GM18511 (cell line): Measurements from ENCODE around the gene PM20D1.
"Not testable (repeated sequence)": the region's sequence is repeated elsewhere in the genome, so short reads cannot be mapped to it uniquely, and the experiment has no call there.

Experiments used
- ATAC-seq: cut with Tn5 transposase; IDR thresholded peaks from one replicate; pipeline ENCODE4 v1.9.1; 2021; ENCODE audit warnings: mild to moderate bottlenecking, moderate library complexity; ENCODE audit not compliant: unreplicated experiment

Gene PM20D1

GRCh38 chr1:205842229-205842628 is 7.7 kb downstream of the PM20D1 start:
- ATAC-seq: no peak

- ATAC-seq: no peak
These were observed 9.6 kb downstream of the PM20D1 start for GRCh38 chr1:205840146-205840923.

- ATAC-seq: no peak
These were observed 12.5 kb downstream of the PM20D1 start for GRCh38 chr1:205837382-205837970.

GRCh38 chr1:205834751-205835150 is 15.2 kb downstream of the PM20D1 start:
- ATAC-seq: no peak

- no peak for ATAC-seq
These were observed 17.6 kb downstream of the PM20D1 start for GRCh38 chr1:205832326-205832751.

GRCh38 chr1:205827623-205828022 is 22.3 kb downstream of the PM20D1 start:
- ATAC-seq: no peak

- ATAC-seq: no peak
These were observed 22.9 kb downstream of the PM20D1 start for GRCh38 chr1:205826995-205827394.

- no peak for ATAC-seq
These were observed 23.7 kb downstream of the PM20D1 start for GRCh38 chr1:205826016-205826806.

GRCh38 chr1:205824180-205824579 is 25.8 kb downstream of the PM20D1 start:
- ATAC-seq: no peak

- not testable (repeated sequence) for ATAC-seq
These were observed 26.7 kb downstream of the PM20D1 start for GRCh38 chr1:205823260-205823659.

- no peak for ATAC-seq
These were observed 27.5 kb downstream of the PM20D1 start for GRCh38 chr1:205822397-205822796.

- no peak for ATAC-seq
These were observed 31.9 kb downstream of the PM20D1 start for GRCh38 chr1:205817988-205818387.

- no peak for ATAC-seq
These were observed 32.6 kb downstream of the PM20D1 start for GRCh38 chr1:205817364-205817763.

GRCh38 chr1:205813755-205814058 is 36.2 kb downstream of the PM20D1 start:
- ATAC-seq: no peak

GRCh38 chr1:205812878-205813754 is 36.8 kb downstream of the PM20D1 start, which contains the start of gene SLC41A1:
Gene SLC41A1 (minus strand): TSS chr1:205813198. CDS start chr1:205810441, 2,757 bp downstream.
- peak; percentile 91 for ATAC-seq

- ATAC-seq: peak; percentile 27
These were observed 37.6 kb downstream of the PM20D1 start for GRCh38 chr1:205812271-205812877.

- no peak for ATAC-seq
These were observed 38.3 kb downstream of the PM20D1 start for GRCh38 chr1:205811660-205812059.

GRCh38 chr1:205810448-205811157 is 39.3 kb downstream of the PM20D1 start:
- no peak for ATAC-seq

GRCh38 chr1:205809942-205810345 is 40.0 kb downstream of the PM20D1 start:
- ATAC-seq: no peak

- no peak for ATAC-seq
These were observed 40.5 kb downstream of the PM20D1 start for GRCh38 chr1:205809469-205809868.
